BE2C (cell line): ENCODE data around the gene FAM162B.
"Not testable (repeated sequence)": the region's sequence is repeated elsewhere in the genome, so short reads cannot be mapped to it uniquely, and the experiment has no call there.

ENCODE experiments used
- DNase-seq: peaks from one replicate; pipeline ENCODE4 v3.0.0-alpha.2; 2020
- H3K27me3 ChIP-seq: fragments of 250-450 bp; sonication (Bioruptor Pico); 2 replicates; pipeline ENCODE4 v1.5.1; 2020; ENCODE audit warnings: mild to moderate bottlenecking
- H3K36me3 ChIP-seq: fragments of 250-450 bp; sonication (Bioruptor Pico); 2 replicates; pipeline ENCODE4 v1.5.1; 2020; ENCODE audit warnings: mild to moderate bottlenecking
- H3K4me1 ChIP-seq: fragments of 250-450 bp; sonication (Bioruptor Pico); 2 replicates; pipeline ENCODE4 v1.5.1; 2020
- H3K4me3 ChIP-seq: 2 replicates; pipeline ENCODE4 v1.5.1; 2011; ENCODE audit warnings: low read depth, low read length
- H3K9me3 ChIP-seq: fragments of 250-450 bp; sonication (Bioruptor Pico); 2 replicates; pipeline ENCODE4 v1.5.1; 2020
- CTCF ChIP-seq: IDR thresholded peaks from 2 replicates; pipeline ENCODE4 v1.5.1; 2012; ENCODE audit warnings: mild to moderate bottlenecking, low read depth, low read length

FAM162B gene

DNA sequence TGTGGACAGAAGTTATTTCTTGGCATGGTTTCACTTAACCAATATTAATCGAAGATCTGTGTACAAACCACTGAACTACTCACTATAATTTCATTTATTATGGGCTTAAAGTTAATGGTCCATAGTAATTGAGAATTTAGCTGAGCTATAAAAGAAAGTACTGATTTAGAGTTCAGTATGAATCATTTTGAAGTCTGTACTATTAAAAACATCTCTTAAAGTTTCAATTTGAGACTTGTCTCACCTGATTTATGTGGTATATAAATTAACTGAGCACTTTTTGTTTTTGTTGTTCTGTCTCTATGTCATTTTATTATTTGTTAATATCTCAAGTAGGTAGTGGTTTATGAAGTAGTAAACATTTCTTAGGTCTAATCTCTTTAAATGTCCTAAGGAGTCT is 59.6 kb downstream of the FAM162B start:
- no peaks in the 10 kb centered on the region for H3K4me1 ChIP-seq
- H3K4me3 ChIP-seq, result no peak overlapping the region
- H3K9me3 ChIP-seq, result no peaks in the 10 kb centered on the region
- DNase-seq, result no peak
- H3K36me3 ChIP-seq, result peaks cover 26% of the 10 kb centered on the region
- no peaks in the 10 kb centered on the region for H3K27me3 ChIP-seq
- no peak for TF ChIP-seq CTCF

DNA sequence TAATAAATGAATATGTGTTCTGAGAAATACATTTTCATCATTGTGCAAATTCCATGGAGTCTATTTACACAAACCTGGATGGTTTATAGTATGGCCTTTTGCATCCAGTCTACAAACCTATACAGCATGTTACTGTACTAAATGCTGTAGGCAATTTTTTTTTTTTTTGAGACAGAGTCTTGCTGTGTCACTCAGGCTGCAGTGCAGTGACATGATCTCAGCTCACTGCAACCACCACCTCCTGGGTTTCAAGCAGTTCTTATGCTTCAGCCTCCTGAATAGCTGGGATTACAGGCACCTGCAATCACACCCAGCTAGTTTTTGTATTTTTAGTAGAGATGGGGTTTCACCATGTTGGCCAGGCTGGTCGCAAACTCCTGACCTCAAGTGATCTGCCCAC is 61.6 kb downstream of the FAM162B start:
- not testable (repeated sequence) for DNase-seq, H3K4me3 ChIP-seq, H3K4me1 ChIP-seq, H3K9me3 ChIP-seq, H3K27me3 ChIP-seq
- H3K36me3 ChIP-seq, result peaks cover 40% of the 10 kb centered on the region
